ENCODE results near the gene C1RL. TPM values are rescaled to one million over a fixed set of nuclear protein-coding genes. Genes with fewer than 3 reads are reported as not detected.
A peak's percentile ranks its signal among the peaks of the same experiment; 100 is the strongest.

The C1RL gene
- total RNA-seq, 1 experiment from 2014 or later: 17.7 TPM

GRCh38 chr12:7129872-7130691, 21.1 kb upstream of the C1RL start, which contains the start of gene CLSTN3 (continued):
- TF ChIP-seq MAX (CRISPR knock-in tag; IDR thresholded peaks at IDR 0.05): peak; percentile 64; the same call in 1 of the 2 replicates
- no peak for TF ChIP-seq ZNF219 (CRISPR knock-in tag; IDR thresholded peaks at IDR 0.05; ENCODE audit: borderline replicate concordance)
- no peak for TF ChIP-seq MLX (CRISPR knock-in tag; IDR thresholded peaks at IDR 0.05)
- TF ChIP-seq CBFB (CRISPR knock-in tag; IDR thresholded peaks at IDR 0.05; ENCODE audit: low read depth): 0 out of 2 replicates have a peak, but pooled peaks have one; percentile 55
- TF ChIP-seq SP1 (CRISPR knock-in tag; conservative IDR thresholded peaks at IDR 0.05): peak; percentile 67
- no peak for TF ChIP-seq MYBL2 (CRISPR knock-in tag; IDR thresholded peaks at IDR 0.05)
- no peak for TF ChIP-seq KAT7 (CRISPR knock-in tag; IDR thresholded peaks at IDR 0.05; ENCODE audit: borderline replicate concordance)
- TF ChIP-seq NFE2L1 (CRISPR knock-in tag; IDR thresholded peaks at IDR 0.05): 0 out of 2 replicates have a peak, but pooled peaks have one; percentile 57
- no peak for TF ChIP-seq GABPB1 (CRISPR knock-in tag; IDR thresholded peaks at IDR 0.05)
- no peak for TF ChIP-seq NR2C2 (CRISPR knock-in tag; IDR thresholded peaks at IDR 0.05)
- peak; percentile 62; the same call in 1 of the 2 replicates for TF ChIP-seq ZBTB21 (CRISPR knock-in tag; IDR thresholded peaks at IDR 0.05; ENCODE audit: borderline replicate concordance)
- 0 out of 2 replicates have a peak, but pooled peaks have one; percentile 69 for TF ChIP-seq ZBTB43 (CRISPR knock-in tag; IDR thresholded peaks at IDR 0.05)
- TF ChIP-seq CREM (CRISPR knock-in tag; IDR thresholded peaks at IDR 0.05): peak; percentile 50; the same call in 1 of the 2 replicates

- no peak overlapping the region; the same call in 1 of the 2 replicates for H3K27ac Mint-ChIP-seq
- POLR2A ChIA-PET: no interaction called here
- peak; percentile 11; the same call in 1 of the 2 replicates for ATAC-seq
- H3K36me3 Mint-ChIP-seq: no peaks in the 10 kb centered on the region; the same call in 1 of the 2 replicates
- TF ChIP-seq CREM (CRISPR knock-in tag; IDR thresholded peaks at IDR 0.05) (no peak), ETV6 (CRISPR knock-in tag; IDR thresholded peaks at IDR 0.05) (peak; percentile 23; the same call in 1 of the 2 replicates), ZNF263 (CRISPR knock-in tag; IDR thresholded peaks at IDR 0.05; ENCODE audit: low read depth) (no peak), FOXP1 (CRISPR knock-in tag; IDR thresholded peaks at IDR 0.05; ENCODE audit: borderline replicate concordance) (peak; percentile 68; the same call in 1 of the 2 replicates), E2F4 (CRISPR knock-in tag; IDR thresholded peaks at IDR 0.05; ENCODE audit: borderline replicate concordance, low read depth) (no peak)
- peaks cover 23% of the 10 kb centered on the region for H3K27me3 Mint-ChIP-seq (ENCODE audit: low read depth)
- peaks cover 34% of the 10 kb centered on the region for H3K4me1 Mint-ChIP-seq
- no peaks in the 10 kb centered on the region for H3K9me3 Mint-ChIP-seq
- no peak for DNase-seq (ENCODE audit: low spot score)
- CTCF ChIA-PET: interaction anchor here (1.3 to 2.2 kb wide), 3 partner anchors 16 to 21 kb away, joined by 4 to 11 read pairs (median 5); partner anchors contain the start of gene C1RL
- peak overlapping the region; percentile 93 for H3K4me3 Mint-ChIP-seq
Measured at GRCh38 chr12:7129287-7129871, 20.4 kb upstream of the C1RL start.

- DNase-seq (ENCODE audit: low spot score) (no peak), ATAC-seq (no peak; the same call in 1 of the 2 replicates)
- ChIA-PET POLR2A (no interaction called here), CTCF (interaction anchor here (1.3 to 1.4 kb wide), 2 partner anchors 15 to 19 kb away, joined by 4 to 5 read pairs; no protein-coding TSS in a partner anchor)
- Mint-ChIP-seq H3K4me1 (peaks cover 35% of the 10 kb centered on the region), H3K9me3 (no peaks in the 10 kb centered on the region), H3K36me3 (no peaks in the 10 kb centered on the region; the same call in 1 of the 2 replicates), H3K27ac (peak within 1 kb of the TSS; percentile 63), H3K4me3 (peak within 1 kb of the TSS; percentile 93), H3K27me3 (ENCODE audit: low read depth) (peaks cover 23% of the 10 kb centered on the region)
- no peak for TF ChIP-seq ZNF281 (CRISPR knock-in tag; IDR thresholded peaks at IDR 0.05)
- TF ChIP-seq ZNF232 (CRISPR knock-in tag; IDR thresholded peaks at IDR 0.05): no peak
- no peak for TF ChIP-seq TCF7 (CRISPR knock-in tag; IDR thresholded peaks at IDR 0.05; ENCODE audit: low read depth)
- TF ChIP-seq IRF1 (CRISPR knock-in tag; IDR thresholded peaks at IDR 0.05): no peak
Measured at GRCh38 chr12:7128681-7129286, 19.8 kb upstream of the C1RL start, which contains the start of gene RBP5. Gene RBP5, minus strand, starts transcription at chr12:7128889. Its CDS starts 114 bp downstream, at chr12:7128775.

Data from WTC11 (cell line).